HepG2 (cell line): ENCODE data around the gene GOLGA8B. TPM values are rescaled to one million over a fixed set of nuclear protein-coding genes. Genes with fewer than 3 reads are reported as not detected.

Experiments used
- CBX1 ChIP-seq: IDR thresholded peaks from one replicate; pipeline ENCODE4 v1.6.1; 2016; ENCODE audit warnings: antibody characterized with exemption, low read depth
- ELF4 ChIP-seq: sonication (generic); formaldehyde crosslinking; IDR thresholded peaks from 2 replicates; pipeline ENCODE4 v1.5.0; 2020; ENCODE audit warnings: missing genetic modification reagents, mild to moderate bottlenecking, moderate library complexity, borderline replicate concordance
- HNRNPLL ChIP-seq: fragments of 200-400 bp; formaldehyde crosslinking; IDR thresholded peaks from 2 replicates; pipeline ENCODE4 v1.6.1; 2017; ENCODE audit warnings: mild to moderate bottlenecking, low read depth, low read length; ENCODE audit not compliant: poor library complexity, severe bottlenecking
- MTF1 ChIP-seq: sonication (generic); formaldehyde crosslinking; IDR thresholded peaks from 2 replicates; pipeline ENCODE4 v1.5.0; 2020; ENCODE audit warnings: missing genetic modification reagents
- PRPF4 ChIP-seq: fragments of 200-400 bp; formaldehyde crosslinking; IDR thresholded peaks from 2 replicates; pipeline ENCODE4 v1.6.1; 2016; ENCODE audit warnings: low read length, low read depth; ENCODE audit not compliant: poor library complexity, severe bottlenecking
- ZNF550 ChIP-seq: sonication (generic); formaldehyde crosslinking; IDR thresholded peaks from 2 replicates; pipeline ENCODE4 v1.4.0; 2020; ENCODE audit warnings: mild to moderate bottlenecking, missing genetic modification reagents, borderline replicate concordance
- ZNF720 ChIP-seq: sonication (generic); formaldehyde crosslinking; IDR thresholded peaks from 2 replicates; pipeline ENCODE4 v1.4.0; 2020; ENCODE audit warnings: missing genetic modification reagents
- ZNF768 ChIP-seq: sonication (generic); formaldehyde crosslinking; IDR thresholded peaks from 2 replicates; pipeline ENCODE4 v1.4.0; 2020; ENCODE audit warnings: missing genetic modification reagents
- ZNF816 ChIP-seq: sonication (generic); formaldehyde crosslinking; IDR thresholded peaks from 2 replicates; pipeline ENCODE4 v1.8.0; 2022; ENCODE audit warnings: missing genetic modification reagents, mild to moderate bottlenecking, borderline replicate concordance
- ZSCAN9 ChIP-seq: IDR thresholded peaks from 2 replicates; pipeline ENCODE4 v1.6.1; 2016; ENCODE audit warnings: borderline replicate concordance
- polyA plus RNA-seq, 8 experiments: library from polyadenylated mRNA; depleted of rRNA in 3 of 8; stranded (reverse) in 7 of 8; unstranded in 1 of 8; fragments of >200 nt; fragmentation: Illumina TruSeq in 4 of 8; extraction: Trizol in 4 of 8; gene quantifications; 2 replicates each; pipeline versions ENCODE4 v1.2.1 to v1.2.3, GENCODE V29; 2011 to 2016; ENCODE audit warnings: low read depth in 4 of 8, missing spikeins in 1 of 8, mixed read lengths in 1 of 8; ENCODE audit not compliant: insufficient read depth in 1 of 8
- total RNA-seq, 5 experiments: library from RNA; depleted of rRNA; stranded (reverse); fragments of >200 nt; fragmentation: Illumina TruSeq; extraction: Trizol; gene quantifications; 2 replicates each; pipeline ENCODE4 v1.2.3, GENCODE V29; 2016; ENCODE audit warnings: low read depth in 1 of 5
- TF ChIP-seq, protein P1 (sequence below): sonication (generic); formaldehyde crosslinking; IDR thresholded peaks from 2 replicates; pipeline ENCODE4 v1.4.0; 2020; ENCODE audit warnings: missing genetic modification reagents, borderline replicate concordance
- TF ChIP-seq, protein P2 (sequence below): sonication (generic); formaldehyde crosslinking; IDR thresholded peaks from 2 replicates; pipeline ENCODE4 v1.9.0; 2022; ENCODE audit warnings: missing genetic modification reagents, mild to moderate bottlenecking, borderline replicate concordance
- TF ChIP-seq, protein P3 (sequence below): sonication (generic); formaldehyde crosslinking; IDR thresholded peaks from 2 replicates; pipeline ENCODE4 v1.9.0; 2021; ENCODE audit warnings: missing genetic modification reagents, borderline replicate concordance
- TF ChIP-seq, protein P4 (sequence below): sonication (generic); formaldehyde crosslinking; IDR thresholded peaks from 2 replicates; pipeline ENCODE4 v1.4.0; 2020; ENCODE audit warnings: mild to moderate bottlenecking, missing genetic modification reagents, borderline replicate concordance
- TF ChIP-seq, protein P5 (sequence below), 2 experiments: sonication (generic) in 1 of 2; formaldehyde crosslinking in 1 of 2; IDR thresholded peaks; 2 replicates each; pipeline versions ENCODE4 v1.4.0 to v1.6.1; 2016 to 2020; ENCODE audit warnings: borderline replicate concordance in 1 of 2, low read depth in 1 of 2, mild to moderate bottlenecking in 1 of 2, missing genetic modification reagents in 1 of 2
- TF ChIP-seq, protein P6 (sequence below): sonication (generic); formaldehyde crosslinking; IDR thresholded peaks from 2 replicates; pipeline ENCODE4 v1.4.0; 2020; ENCODE audit warnings: mild to moderate bottlenecking, missing genetic modification reagents

The GOLGA8B gene
- total and polyA plus RNA-seq, 2 of the 13 experiments (the other 11 are each of a cell fraction or from before 2014, with no cell fraction given), result 38.8 to 89.0 TPM

DNA sequence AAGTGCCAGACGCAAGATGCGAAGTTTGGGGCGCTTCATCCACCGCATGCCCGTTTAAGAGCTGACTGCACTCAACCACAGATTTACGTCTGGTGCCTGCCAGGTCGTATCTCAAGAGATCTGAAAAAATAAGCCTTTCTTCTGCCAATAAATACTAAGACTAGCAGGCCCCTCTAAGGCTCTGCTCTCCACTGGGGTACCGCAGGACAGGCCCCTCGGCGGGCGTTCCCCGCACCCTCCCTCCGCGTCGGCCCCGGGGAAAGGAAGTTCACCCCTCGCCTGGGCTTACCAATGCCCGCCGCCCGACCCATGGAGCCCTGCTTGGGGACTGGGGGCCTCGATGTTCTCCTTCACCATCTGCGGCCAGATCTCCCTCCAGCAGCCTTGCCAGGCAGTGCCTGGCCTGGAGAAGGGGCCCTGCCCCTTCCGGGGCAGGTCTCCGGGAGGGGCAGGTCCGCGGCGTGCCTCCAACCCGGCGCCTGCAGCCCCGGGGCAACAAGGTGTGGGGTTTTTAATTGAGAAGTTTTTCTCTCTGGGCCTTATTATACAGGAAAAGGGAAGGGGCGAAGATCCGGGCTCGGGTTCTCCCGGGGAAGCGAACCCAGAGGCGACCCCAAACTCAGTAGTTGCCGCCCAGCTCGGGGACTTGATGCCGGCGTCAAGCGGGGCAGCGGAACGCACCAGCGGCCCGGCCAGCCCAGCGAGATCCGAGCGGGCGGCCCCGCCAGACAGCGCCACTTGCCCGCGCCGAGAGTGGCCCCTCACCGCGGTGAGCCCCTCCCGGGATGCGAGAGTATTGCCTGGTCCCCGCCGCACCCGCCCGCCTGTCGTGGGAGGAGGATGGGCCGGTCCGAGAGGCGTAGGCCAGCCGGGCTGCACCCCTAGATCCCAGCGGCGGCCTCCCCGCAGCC is 735 bp downstream of the GOLGA8B start (continued):
- TF ChIP-seq, protein P1, sequence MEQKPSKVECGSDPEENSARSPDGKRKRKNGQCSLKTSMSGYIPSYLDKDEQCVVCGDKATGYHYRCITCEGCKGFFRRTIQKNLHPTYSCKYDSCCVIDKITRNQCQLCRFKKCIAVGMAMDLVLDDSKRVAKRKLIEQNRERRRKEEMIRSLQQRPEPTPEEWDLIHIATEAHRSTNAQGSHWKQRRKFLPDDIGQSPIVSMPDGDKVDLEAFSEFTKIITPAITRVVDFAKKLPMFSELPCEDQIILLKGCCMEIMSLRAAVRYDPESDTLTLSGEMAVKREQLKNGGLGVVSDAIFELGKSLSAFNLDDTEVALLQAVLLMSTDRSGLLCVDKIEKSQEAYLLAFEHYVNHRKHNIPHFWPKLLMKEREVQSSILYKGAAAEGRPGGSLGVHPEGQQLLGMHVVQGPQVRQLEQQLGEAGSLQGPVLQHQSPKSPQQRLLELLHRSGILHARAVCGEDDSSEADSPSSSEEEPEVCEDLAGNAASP (CRISPR knock-in tag), result no peak
- TF ChIP-seq HNRNPLL, result no peak
- TF ChIP-seq CBX1, result no peak
- no peak for TF ChIP-seq ZNF768 (CRISPR knock-in tag)
- TF ChIP-seq, protein P2, sequence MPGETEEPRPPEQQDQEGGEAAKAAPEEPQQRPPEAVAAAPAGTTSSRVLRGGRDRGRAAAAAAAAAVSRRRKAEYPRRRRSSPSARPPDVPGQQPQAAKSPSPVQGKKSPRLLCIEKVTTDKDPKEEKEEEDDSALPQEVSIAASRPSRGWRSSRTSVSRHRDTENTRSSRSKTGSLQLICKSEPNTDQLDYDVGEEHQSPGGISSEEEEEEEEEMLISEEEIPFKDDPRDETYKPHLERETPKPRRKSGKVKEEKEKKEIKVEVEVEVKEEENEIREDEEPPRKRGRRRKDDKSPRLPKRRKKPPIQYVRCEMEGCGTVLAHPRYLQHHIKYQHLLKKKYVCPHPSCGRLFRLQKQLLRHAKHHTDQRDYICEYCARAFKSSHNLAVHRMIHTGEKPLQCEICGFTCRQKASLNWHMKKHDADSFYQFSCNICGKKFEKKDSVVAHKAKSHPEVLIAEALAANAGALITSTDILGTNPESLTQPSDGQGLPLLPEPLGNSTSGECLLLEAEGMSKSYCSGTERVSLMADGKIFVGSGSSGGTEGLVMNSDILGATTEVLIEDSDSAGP (CRISPR knock-in tag), result no peak
- TF ChIP-seq, protein P3, sequence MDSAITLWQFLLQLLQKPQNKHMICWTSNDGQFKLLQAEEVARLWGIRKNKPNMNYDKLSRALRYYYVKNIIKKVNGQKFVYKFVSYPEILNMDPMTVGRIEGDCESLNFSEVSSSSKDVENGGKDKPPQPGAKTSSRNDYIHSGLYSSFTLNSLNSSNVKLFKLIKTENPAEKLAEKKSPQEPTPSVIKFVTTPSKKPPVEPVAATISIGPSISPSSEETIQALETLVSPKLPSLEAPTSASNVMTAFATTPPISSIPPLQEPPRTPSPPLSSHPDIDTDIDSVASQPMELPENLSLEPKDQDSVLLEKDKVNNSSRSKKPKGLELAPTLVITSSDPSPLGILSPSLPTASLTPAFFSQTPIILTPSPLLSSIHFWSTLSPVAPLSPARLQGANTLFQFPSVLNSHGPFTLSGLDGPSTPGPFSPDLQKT (CRISPR knock-in tag), result no peak
- no peak for TF ChIP-seq ZNF816 (CRISPR knock-in tag)
- TF ChIP-seq, protein P4, sequence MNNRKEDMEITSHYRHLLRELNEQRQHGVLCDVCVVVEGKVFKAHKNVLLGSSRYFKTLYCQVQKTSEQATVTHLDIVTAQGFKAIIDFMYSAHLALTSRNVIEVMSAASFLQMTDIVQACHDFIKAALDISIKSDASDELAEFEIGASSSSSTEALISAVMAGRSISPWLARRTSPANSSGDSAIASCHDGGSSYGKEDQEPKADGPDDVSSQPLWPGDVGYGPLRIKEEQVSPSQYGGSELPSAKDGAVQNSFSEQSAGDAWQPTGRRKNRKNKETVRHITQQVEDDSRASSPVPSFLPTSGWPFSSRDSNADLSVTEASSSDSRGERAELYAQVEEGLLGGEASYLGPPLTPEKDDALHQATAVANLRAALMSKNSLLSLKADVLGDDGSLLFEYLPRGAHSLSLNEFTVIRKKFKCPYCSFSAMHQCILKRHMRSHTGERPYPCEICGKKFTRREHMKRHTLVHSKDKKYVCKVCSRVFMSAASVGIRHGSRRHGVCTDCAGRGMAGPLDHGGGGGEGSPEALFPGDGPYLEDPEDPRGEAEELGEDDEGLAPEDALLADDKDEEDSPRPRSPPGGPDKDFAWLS, result no peak
- TF ChIP-seq, protein P5, sequence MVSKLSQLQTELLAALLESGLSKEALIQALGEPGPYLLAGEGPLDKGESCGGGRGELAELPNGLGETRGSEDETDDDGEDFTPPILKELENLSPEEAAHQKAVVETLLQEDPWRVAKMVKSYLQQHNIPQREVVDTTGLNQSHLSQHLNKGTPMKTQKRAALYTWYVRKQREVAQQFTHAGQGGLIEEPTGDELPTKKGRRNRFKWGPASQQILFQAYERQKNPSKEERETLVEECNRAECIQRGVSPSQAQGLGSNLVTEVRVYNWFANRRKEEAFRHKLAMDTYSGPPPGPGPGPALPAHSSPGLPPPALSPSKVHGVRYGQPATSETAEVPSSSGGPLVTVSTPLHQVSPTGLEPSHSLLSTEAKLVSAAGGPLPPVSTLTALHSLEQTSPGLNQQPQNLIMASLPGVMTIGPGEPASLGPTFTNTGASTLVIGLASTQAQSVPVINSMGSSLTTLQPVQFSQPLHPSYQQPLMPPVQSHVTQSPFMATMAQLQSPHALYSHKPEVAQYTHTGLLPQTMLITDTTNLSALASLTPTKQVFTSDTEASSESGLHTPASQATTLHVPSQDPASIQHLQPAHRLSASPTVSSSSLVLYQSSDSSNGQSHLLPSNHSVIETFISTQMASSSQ (IDR thresholded peaks at IDR 0.05; ENCODE audit: low read depth), result no peak
- TF ChIP-seq, protein P5 (CRISPR knock-in tag; IDR thresholded peaks at IDR 0.05; ENCODE audit: borderline replicate concordance), result no peak
- TF ChIP-seq ZNF550 (CRISPR knock-in tag), result no peak
- no peak for TF ChIP-seq ZSCAN9 (CRISPR knock-in tag)
- TF ChIP-seq, protein P6, sequence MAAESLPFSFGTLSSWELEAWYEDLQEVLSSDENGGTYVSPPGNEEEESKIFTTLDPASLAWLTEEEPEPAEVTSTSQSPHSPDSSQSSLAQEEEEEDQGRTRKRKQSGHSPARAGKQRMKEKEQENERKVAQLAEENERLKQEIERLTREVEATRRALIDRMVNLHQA, result no peak
- no peak for TF ChIP-seq MTF1
- no peak for TF ChIP-seq ELF4
- no peak for TF ChIP-seq PRPF4
- TF ChIP-seq ZNF720 (CRISPR knock-in tag), result no peak
